ENCODE results near the gene PPP1R3G. TPM values are rescaled to one million over a fixed set of nuclear protein-coding genes. Genes with fewer than 3 reads are reported as not detected.
"Not testable (repeated sequence)": the region's sequence is repeated elsewhere in the genome, so short reads cannot be mapped to it uniquely, and the experiment has no call there.

Gene PPP1R3G
- polyA plus RNA-seq, 4 donors, result 1.4 to 2.9 (median 2.2) TPM

DNA sequence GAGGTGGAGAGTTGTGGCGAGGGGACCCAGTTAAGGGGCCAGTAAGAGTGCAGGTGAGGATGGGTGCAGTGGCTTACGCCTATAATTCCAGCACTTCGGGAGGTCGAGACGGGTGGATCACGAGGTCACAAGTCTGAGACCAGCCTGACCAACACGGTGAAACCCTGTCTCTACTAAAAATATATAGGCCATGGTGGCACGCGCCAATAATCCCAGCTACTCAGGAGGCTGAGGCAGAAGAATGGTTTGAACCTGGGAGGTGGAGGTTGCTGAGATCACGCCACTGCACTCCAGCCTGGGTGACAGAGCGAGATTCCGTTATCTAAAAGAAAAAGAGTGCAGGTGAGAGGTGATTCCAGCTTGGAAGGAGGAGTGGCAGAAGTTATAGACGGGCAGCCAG, 28.0 kb downstream of the PPP1R3G start:
- no peak for DNase-seq (ENCODE audit: low read depth in 4 of 4, low spot score in 3 of 4)

GRCh38 chr6:5115168-5115567, 30.0 kb downstream of the PPP1R3G start:
- DNase-seq (ENCODE audit: low read depth in 4 of 4, low spot score in 3 of 4), result no peak

DNA sequence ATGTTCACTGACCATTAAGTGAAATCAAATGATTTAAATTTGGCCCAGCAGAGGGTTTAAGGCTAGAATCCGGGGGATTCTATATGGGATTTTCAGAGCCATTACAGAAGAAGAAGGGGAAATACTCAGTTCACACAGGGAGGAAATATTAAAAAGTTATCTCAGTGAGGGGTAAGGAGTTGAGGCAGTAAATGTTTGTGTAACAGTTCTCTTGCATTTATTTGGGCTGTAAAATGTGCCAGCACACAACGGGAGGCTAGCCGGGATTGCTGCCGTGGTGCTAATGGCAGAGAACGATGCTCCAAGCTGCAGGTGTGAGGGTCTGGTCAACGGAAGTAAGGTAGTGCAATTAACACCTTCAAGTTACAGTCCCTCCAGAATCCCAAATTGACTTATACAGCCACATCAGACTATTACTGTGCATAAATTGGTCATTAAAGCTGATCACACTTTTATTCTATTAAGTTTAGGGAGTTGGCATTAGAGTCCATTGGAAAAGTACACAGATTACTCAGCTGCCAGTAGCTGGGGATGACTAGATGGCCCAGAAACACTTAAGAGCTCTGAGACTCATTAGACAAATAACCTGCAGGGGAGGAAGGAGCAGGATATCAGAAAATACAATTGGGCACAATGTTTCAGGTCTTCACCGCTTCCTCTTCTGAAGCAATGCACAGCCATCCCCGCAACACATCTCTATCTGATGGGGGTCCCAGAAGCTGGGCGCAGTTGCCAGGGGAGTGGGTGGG, 31.3 kb downstream of the PPP1R3G start:
- no peak for DNase-seq (ENCODE audit: low read depth in 4 of 4, low spot score in 3 of 4)

GRCh38 chr6:5119090-5119951, 34.2 kb downstream of the PPP1R3G start:
- no peak for DNase-seq (ENCODE audit: low read depth in 4 of 4, low spot score in 3 of 4)

- DNase-seq (ENCODE audit: low read depth in 4 of 4, low spot score in 3 of 4), result no peak
These were observed 34.9 kb downstream of the PPP1R3G start for GRCh38 chr6:5120011-5120410.

DNA sequence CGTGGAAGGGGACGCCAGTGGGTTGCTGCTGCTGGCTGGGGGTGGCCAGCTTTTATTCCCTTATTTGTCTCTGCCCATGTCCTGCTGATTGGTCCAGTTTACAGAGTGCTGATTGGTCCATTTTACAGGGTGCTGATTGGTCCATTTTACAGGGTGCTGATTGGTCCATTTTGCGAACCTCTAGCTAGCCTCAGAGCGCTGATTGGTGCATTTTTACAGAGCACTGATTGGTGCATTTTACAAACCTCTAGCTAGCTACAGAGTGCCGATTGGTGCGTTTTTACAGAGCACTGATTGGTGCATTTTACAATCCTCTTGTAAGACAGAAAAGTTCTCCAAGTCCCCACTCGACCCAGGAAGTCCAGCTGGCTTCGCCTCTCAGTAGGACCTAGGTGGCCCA, 35.4 kb downstream of the PPP1R3G start:
- not testable (repeated sequence) for DNase-seq (ENCODE audit: low read depth in 4 of 4, low spot score in 3 of 4)

- no peak for DNase-seq (ENCODE audit: low read depth in 4 of 4, low spot score in 3 of 4)
These were observed 36.3 kb downstream of the PPP1R3G start for GRCh38 chr6:5121479-5121878.

- no peak for DNase-seq (ENCODE audit: low read depth in 4 of 4, low spot score in 3 of 4)
These were observed 36.8 kb downstream of the PPP1R3G start for GRCh38 chr6:5121956-5122355.

- DNase-seq (ENCODE audit: low read depth in 4 of 4, low spot score in 3 of 4), result no peak
These were observed 37.5 kb downstream of the PPP1R3G start for GRCh38 chr6:5122504-5123112.

GRCh38 chr6:5123296-5124143, 38.4 kb downstream of the PPP1R3G start:
- no peak for DNase-seq (ENCODE audit: low read depth in 4 of 4, low spot score in 3 of 4)

GRCh38 chr6:5124526-5124925, 39.4 kb downstream of the PPP1R3G start:
- DNase-seq (ENCODE audit: low read depth in 4 of 4, low spot score in 3 of 4), result no peak

DNA sequence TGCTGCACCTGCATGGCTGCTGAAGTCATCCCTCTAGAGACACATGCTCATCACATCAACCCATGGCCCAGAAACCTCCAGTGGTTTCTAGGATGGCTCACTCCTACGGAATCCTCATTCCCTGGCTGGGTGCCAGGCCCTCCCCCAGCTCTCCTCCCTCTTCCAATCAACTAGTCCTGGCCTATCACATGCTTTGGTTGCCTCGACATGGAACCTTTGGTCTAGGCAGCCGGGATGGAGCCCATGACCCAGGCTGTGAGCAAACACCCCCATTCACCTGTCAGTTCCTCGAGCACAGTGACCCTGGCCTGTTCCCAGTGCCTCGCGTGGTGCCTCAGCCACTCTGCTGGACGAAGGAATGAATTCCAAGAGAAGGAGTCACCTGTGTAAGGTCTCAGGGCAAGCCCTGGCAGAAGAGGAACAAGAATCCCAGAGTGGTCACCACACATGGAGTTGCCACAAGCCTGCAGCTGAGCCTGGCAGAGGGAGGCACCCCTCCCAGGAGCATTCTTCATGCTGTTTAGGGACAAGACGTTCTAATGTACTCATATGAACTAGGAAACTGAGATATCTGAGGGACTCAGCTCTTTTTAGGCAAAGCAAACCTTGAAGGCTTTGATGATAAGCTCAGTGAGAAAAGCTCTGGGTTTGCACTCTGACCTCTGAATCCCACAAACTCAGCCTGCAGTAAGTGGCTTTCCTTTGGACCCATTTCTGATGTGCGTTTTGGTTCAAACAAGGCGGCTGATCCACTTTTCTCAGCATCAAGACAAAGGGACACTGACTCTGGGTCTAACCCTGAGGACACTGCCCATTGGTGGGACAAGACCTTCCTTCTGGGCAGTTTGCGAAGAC, 40.2 kb downstream of the PPP1R3G start:
- DNase-seq (ENCODE audit: low read depth in 4 of 4, low spot score in 3 of 4), result no peak

DNA sequence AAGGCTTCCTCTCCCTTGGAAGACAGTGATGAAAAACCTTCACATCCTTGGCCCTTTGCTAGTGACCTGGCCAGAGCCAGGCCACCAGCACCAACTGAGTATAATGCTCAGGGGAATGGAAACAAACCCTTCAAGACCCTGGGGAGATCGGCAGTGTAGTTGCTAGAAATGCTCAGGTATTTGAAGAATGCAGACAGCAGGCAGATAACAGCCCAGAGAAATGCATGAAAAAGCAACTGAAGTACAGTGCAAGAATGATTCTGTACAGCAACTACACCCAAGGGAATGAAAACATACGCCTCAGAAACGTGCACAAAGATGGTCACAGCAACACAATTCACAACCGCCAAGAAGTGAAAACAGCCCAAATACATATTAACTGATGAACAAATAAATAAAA, 41.1 kb downstream of the PPP1R3G start:
- DNase-seq (ENCODE audit: low read depth in 4 of 4, low spot score in 3 of 4), result no peak

GRCh38 chr6:5127106-5127687, 42.1 kb downstream of the PPP1R3G start:
- DNase-seq (ENCODE audit: low read depth in 4 of 4, low spot score in 3 of 4), result no peak

DNA sequence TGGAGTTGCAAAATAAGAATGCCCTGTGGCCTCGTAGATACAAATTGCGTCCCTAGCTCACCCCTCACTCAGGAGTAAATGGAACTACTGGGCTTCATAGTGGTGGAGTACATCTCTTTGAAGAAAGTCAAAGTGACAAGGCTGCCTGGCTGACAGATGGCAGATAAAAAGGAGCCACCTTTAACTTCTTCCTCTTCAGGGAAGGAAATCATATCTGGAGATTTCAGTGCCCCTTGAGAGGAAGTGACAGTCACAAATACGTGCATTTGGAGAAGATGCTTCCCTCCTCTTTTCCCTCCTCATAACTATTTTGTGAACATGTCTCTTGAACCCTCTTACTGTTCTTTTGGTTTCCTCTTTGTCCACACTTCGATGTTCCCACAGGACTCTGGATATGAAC, 43.2 kb downstream of the PPP1R3G start:
- DNase-seq (ENCODE audit: low read depth in 4 of 4, low spot score in 3 of 4), result no peak

DNA sequence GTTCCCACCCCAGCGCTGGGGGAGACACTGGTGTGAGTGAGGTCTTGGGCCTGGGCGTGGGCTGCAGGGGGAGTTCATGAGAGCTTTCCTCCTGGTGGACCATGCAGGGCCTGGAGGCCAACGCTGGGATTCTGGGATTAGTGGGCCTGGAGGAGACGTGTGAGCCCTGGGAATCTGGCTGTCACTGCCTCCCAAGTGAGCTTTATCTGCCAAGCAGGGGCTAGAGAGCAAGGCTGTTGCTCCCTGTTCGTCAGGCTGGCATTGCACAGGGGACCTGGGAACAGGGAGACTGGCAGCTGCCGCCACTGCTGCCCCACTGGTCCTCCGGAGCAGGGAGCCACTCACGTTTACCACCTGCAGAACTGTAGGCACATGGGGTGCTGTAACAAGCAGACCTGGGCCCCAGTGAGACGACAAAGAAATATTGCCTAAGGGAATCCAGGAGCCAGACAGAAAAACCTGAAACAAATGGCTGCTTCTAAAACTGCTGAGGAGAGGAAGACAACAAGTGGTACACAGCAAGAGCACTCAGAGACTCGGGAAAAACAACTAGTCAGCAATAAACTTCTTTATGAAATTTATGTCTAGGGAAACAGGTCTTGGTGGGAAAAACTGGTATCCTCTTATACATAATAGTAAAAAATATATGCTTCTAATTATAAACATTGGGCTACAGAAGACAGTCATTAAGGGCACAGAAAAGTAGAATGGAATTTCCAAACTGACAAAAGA, 45.2 kb downstream of the PPP1R3G start:
- DNase-seq (ENCODE audit: low read depth in 4 of 4, low spot score in 3 of 4), result no peak

DNA sequence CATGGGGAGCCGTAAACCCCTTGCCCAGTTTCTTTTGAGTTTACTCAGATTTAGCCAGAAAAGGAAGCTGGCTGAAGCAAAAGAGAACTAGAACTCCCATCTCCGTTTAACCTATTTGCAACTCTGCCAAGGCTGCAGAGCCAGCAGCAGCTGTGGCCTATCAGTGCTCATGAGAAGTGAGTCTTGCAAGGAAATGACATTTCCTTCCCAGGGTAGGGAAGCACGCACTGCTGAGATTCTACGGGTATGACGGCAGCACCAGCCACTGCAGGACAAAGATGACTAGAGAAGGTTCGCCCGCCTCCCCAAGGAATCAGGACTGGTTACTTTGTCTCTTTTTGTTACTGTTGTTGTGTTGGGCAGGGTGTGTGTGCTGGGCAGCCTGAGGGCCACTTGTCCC, 47.6 kb downstream of the PPP1R3G start:
- DNase-seq (ENCODE audit: low read depth in 4 of 4, low spot score in 3 of 4), result peak; percentile 34 to 75 (median 64)

DNA sequence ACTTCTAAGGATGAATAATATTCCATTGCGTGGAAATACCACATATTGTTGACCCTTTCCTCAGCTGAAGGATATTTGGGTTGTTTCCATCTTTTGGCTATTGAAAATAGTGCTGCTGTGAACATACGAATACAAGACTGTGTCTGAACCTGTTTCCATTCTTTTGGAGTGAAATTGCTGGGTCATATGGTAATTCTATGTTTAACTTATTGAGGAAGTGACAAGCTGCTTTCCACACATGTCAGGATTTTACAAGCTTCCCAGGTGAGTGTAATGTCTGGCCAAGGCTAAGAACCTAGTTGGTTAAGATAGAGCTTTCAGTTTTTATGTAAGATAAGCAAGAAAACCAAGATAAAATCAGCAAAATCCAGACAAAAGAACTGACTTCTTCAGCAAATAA, 48.8 kb downstream of the PPP1R3G start:
- no peak for DNase-seq (ENCODE audit: low read depth in 4 of 4, low spot score in 3 of 4)
